GM23338 (cell line): ENCODE data around the gene FASLG. TPM values are rescaled to one million over a fixed set of nuclear protein-coding genes. Genes with fewer than 3 reads are reported as not detected.

Source experiments
- ATAC-seq: fragments of 200-7000 bp; cut with Tn5 transposase; 3 replicates; pipeline ENCODE4 v1.9.1; 2020
- DNase-seq: peaks from one replicate; pipeline ENCODE4 v3.0.0-alpha.2; 2015; ENCODE audit warnings: low spot score
- H2AFZ ChIP-seq: fragments of 200-600 bp; sonication (generic); 2 replicates; pipeline ENCODE4 v1.8.0; 2016; ENCODE audit warnings: antibody characterized with exemption, mild to moderate bottlenecking, moderate library complexity
- H3F3A ChIP-seq: fragments of 200-600 bp; sonication (generic); replicated peaks from 2 replicates; pipeline ENCODE4 v1.8.0; 2017; ENCODE audit warnings: antibody characterized with exemption, mixed run types, low read depth
- H3K27ac ChIP-seq: fragments of 200-600 bp; sonication (generic); 2 replicates; pipeline ENCODE4 v1.6.1; 2016; ENCODE audit warnings: low read depth
- H3K27me3 ChIP-seq: fragments of 200-600 bp; sonication (generic); 2 replicates; pipeline ENCODE4 v1.8.0; 2016; ENCODE audit warnings: mild to moderate bottlenecking, mixed run types, moderate library complexity; ENCODE audit not compliant: insufficient read depth
- H3K36me3 ChIP-seq: fragments of 200-600 bp; sonication (generic); 2 replicates; pipeline ENCODE4 v1.8.0; 2016; ENCODE audit warnings: mild to moderate bottlenecking; ENCODE audit not compliant: insufficient read depth
- H3K4me1 ChIP-seq: fragments of 200-600 bp; sonication (generic); 2 replicates; pipeline ENCODE4 v1.8.0; 2016; ENCODE audit warnings: mild to moderate bottlenecking, moderate library complexity; ENCODE audit not compliant: insufficient read depth
- H3K4me2 ChIP-seq: fragments of 200-600 bp; sonication (generic); 2 replicates; pipeline ENCODE4 v1.7.1; 2017; ENCODE audit warnings: mixed run types
- H3K4me3 ChIP-seq: fragments of 200-600 bp; sonication (generic); 2 replicates; pipeline ENCODE4 v1.6.1; 2016; ENCODE audit warnings: mixed run types
- H3K79me2 ChIP-seq: fragments of 200-600 bp; sonication (generic); replicated peaks from 2 replicates; pipeline ENCODE4 v1.8.0; 2017; ENCODE audit warnings: mild to moderate bottlenecking; ENCODE audit not compliant: insufficient read depth
- H3K9me2 ChIP-seq: fragments of 200-600 bp; sonication (generic); 2 replicates; pipeline ENCODE4 v1.8.0; 2017; ENCODE audit not compliant: insufficient read depth
- H4K20me1 ChIP-seq: fragments of 200-600 bp; sonication (generic); replicated peaks from 2 replicates; pipeline ENCODE4 v1.8.0; 2017; ENCODE audit warnings: mild to moderate bottlenecking; ENCODE audit not compliant: insufficient read depth
- H3K27ac Mint-ChIP-seq: 2 replicates; pipeline ENCODE4 v1.8.0; 2020; ENCODE audit warnings: inconsistent platforms, mild to moderate bottlenecking, moderate library complexity, mixed read lengths
- H3K27me3 Mint-ChIP-seq: 3 replicates; pipeline ENCODE4 v1.8.0; 2022; ENCODE audit warnings: low read depth, mild to moderate bottlenecking, moderate library complexity, mixed read lengths, inconsistent platforms; ENCODE audit not compliant: insufficient read depth, poor library complexity
- H3K36me3 Mint-ChIP-seq: 3 replicates; pipeline ENCODE4 v1.8.0; 2021; ENCODE audit warnings: low read depth, mild to moderate bottlenecking, inconsistent platforms, moderate library complexity, mixed read lengths
- H3K4me1 Mint-ChIP-seq: 3 replicates; pipeline ENCODE4 v1.8.0; 2020; ENCODE audit warnings: mild to moderate bottlenecking, inconsistent platforms, mixed read lengths
- H3K4me3 Mint-ChIP-seq: 3 replicates; pipeline ENCODE4 v1.8.0; 2021; ENCODE audit warnings: moderate library complexity, mild to moderate bottlenecking, inconsistent platforms, mixed read lengths
- H3K9me3 Mint-ChIP-seq: 3 replicates; pipeline ENCODE4 v1.8.0; 2020; ENCODE audit warnings: moderate library complexity, mild to moderate bottlenecking, inconsistent platforms, mixed read lengths
- CREB1 ChIP-seq: fragments of 250-450 bp; sonication (Bioruptor Pico); IDR thresholded peaks from 2 replicates; pipeline ENCODE4 v1.5.0; 2020; ENCODE audit warnings: low read depth, mild to moderate bottlenecking, moderate library complexity
- ETS1 ChIP-seq: IDR thresholded peaks from 2 replicates; pipeline ENCODE4 v1.6.1; 2016; ENCODE audit warnings: antibody characterized with exemption
- EZH2 ChIP-seq: fragments of 200-600 bp; sonication (generic); IDR thresholded peaks from one replicate; pipeline ENCODE4 v1.8.0; 2017; ENCODE audit warnings: antibody characterized with exemption, mild to moderate bottlenecking, low read depth; ENCODE audit not compliant: unreplicated experiment
- EZH2phosphoT487 ChIP-seq: fragments of 200-600 bp; sonication (generic); IDR thresholded peaks from one replicate; pipeline ENCODE4 v1.8.1; 2018; ENCODE audit warnings: antibody characterized with exemption; ENCODE audit not compliant: unreplicated experiment
- JUNB ChIP-seq: IDR thresholded peaks from one replicate; pipeline ENCODE4 v1.6.1; 2016; ENCODE audit warnings: antibody characterized with exemption; ENCODE audit not compliant: unreplicated experiment
- NANOG ChIP-seq: IDR thresholded peaks from 2 replicates; pipeline ENCODE4 v1.6.1; 2016; ENCODE audit warnings: antibody characterized with exemption, borderline replicate concordance
- POLR2AphosphoS5 ChIP-seq: IDR thresholded peaks from 2 replicates; pipeline ENCODE4 v1.6.1; 2016; ENCODE audit warnings: antibody characterized with exemption, low read depth
- STAT1 ChIP-seq: IDR thresholded peaks from one replicate; pipeline ENCODE4 v1.6.1; 2016; ENCODE audit warnings: antibody characterized with exemption; ENCODE audit not compliant: unreplicated experiment
- ZNF114 ChIP-seq: fragments of 250-450 bp; sonication (Bioruptor Pico); IDR thresholded peaks from 2 replicates; pipeline ENCODE4 v1.5.0; 2020; ENCODE audit warnings: mild to moderate bottlenecking, moderate library complexity
- polyA plus RNA-seq: library from polyadenylated mRNA; unstranded; fragments of >200 nt; fragmentation: Nextera tagmentation; extraction: Ambion mirVana; gene quantifications from 2 replicates; pipeline ENCODE4 v1.2.1, GENCODE V29; 2016
- total RNA-seq: library from RNA; depleted of rRNA; stranded (reverse); fragments of >200 nt; shearing (Covaris generic); gene quantifications from 2 replicates; pipeline ENCODE4 v1.2.3, GENCODE V29; 2014
- TF ChIP-seq, protein P1 (sequence below): fragments of 250-450 bp; sonication (Bioruptor Pico); IDR thresholded peaks from 2 replicates; pipeline ENCODE4 v1.5.0; 2020; ENCODE audit warnings: mild to moderate bottlenecking, moderate library complexity

Gene FASLG
- total and polyA plus RNA-seq, 2 experiments from 2014 or later = not detected

- Histone ChIP-seq H3F3A (no peaks in the 10 kb centered on the region), H3K9me2 (peaks cover 25% of the 10 kb centered on the region), H4K20me1 (no peaks in the 10 kb centered on the region), H3K4me3 (no peak overlapping the region), H2AFZ (no peak overlapping the region), H3K79me2 (no peaks in the 10 kb centered on the region), H3K27ac (peak overlapping the region; percentile 57), H3K27me3 (no peaks in the 10 kb centered on the region), H3K36me3 (no peaks in the 10 kb centered on the region), H3K4me1 (peaks cover 11% of the 10 kb centered on the region; the same call in 1 of the 2 replicates), H3K4me2 (peak overlapping the region; percentile 41)
- H3K27me3 Mint-ChIP-seq = no peaks in the 10 kb centered on the region
- H3K27ac Mint-ChIP-seq = peak overlapping the region; percentile 41; the same call in 1 of the 2 replicates
- TF ChIP-seq CREB1 (CRISPR knock-in tag) (no peak), ZNF114 (no peak), NANOG (no peak), JUNB (no peak), EZH2phosphoT487 (no peak), STAT1 (no peak), POLR2AphosphoS5 (no peak), ETS1 (no peak), EZH2 (no peak)
- TF ChIP-seq, protein P1, sequence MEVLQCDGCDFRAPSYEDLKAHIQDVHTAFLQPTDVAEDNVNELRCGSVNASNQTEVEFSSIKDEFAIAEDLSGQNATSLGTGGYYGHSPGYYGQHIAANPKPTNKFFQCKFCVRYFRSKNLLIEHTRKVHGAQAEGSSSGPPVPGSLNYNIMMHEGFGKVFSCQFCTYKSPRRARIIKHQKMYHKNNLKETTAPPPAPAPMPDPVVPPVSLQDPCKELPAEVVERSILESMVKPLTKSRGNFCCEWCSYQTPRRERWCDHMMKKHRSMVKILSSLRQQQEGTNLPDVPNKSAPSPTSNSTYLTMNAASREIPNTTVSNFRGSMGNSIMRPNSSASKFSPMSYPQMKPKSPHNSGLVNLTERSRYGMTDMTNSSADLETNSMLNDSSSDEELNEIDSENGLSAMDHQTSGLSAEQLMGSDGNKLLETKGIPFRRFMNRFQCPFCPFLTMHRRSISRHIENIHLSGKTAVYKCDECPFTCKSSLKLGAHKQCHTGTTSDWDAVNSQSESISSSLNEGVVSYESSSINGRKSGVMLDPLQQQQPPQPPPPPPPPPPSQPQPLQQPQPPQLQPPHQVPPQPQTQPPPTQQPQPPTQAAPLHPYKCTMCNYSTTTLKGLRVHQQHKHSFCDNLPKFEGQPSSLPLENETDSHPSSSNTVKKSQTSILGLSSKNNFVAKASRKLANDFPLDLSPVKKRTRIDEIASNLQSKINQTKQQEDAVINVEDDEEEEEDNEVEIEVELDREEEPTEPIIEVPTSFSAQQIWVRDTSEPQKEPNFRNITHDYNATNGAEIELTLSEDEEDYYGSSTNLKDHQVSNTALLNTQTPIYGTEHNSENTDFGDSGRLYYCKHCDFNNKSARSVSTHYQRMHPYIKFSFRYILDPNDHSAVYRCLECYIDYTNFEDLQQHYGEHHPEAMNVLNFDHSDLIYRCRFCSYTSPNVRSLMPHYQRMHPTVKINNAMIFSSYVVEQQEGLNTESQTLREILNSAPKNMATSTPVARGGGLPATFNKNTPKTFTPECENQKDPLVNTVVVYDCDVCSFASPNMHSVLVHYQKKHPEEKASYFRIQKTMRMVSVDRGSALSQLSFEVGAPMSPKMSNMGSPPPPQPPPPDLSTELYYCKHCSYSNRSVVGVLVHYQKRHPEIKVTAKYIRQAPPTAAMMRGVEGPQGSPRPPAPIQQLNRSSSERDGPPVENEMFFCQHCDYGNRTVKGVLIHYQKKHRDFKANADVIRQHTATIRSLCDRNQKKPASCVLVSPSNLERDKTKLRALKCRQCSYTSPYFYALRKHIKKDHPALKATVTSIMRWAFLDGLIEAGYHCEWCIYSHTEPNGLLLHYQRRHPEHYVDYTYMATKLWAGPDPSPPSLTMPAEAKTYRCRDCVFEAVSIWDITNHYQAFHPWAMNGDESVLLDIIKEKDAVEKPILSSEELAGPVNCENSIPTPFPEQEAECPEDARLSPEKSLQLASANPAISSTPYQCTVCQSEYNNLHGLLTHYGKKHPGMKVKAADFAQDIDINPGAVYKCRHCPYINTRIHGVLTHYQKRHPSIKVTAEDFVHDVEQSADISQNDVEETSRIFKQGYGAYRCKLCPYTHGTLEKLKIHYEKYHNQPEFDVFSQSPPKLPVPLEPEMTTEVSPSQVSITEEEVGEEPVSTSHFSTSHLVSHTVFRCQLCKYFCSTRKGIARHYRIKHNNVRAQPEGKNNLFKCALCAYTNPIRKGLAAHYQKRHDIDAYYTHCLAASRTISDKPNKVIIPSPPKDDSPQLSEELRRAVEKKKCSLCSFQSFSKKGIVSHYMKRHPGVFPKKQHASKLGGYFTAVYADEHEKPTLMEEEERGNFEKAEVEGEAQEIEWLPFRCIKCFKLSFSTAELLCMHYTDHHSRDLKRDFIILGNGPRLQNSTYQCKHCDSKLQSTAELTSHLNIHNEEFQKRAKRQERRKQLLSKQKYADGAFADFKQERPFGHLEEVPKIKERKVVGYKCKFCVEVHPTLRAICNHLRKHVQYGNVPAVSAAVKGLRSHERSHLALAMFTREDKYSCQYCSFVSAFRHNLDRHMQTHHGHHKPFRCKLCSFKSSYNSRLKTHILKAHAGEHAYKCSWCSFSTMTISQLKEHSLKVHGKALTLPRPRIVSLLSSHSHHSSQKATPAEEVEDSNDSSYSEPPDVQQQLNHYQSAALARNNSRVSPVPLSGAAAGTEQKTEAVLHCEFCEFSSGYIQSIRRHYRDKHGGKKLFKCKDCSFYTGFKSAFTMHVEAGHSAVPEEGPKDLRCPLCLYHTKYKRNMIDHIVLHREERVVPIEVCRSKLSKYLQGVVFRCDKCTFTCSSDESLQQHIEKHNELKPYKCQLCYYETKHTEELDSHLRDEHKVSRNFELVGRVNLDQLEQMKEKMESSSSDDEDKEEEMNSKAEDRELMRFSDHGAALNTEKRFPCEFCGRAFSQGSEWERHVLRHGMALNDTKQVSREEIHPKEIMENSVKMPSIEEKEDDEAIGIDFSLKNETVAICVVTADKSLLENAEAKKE (CRISPR knock-in tag) = no peak
- peaks cover 12% of the 10 kb centered on the region for H3K4me1 Mint-ChIP-seq
- H3K36me3 Mint-ChIP-seq = peaks cover 2% of the 10 kb centered on the region; the same call in 1 of the 3 replicates
- DNase-seq (peak; percentile 63), ATAC-seq (peak; percentile 88)
- H3K9me3 Mint-ChIP-seq = no peaks in the 10 kb centered on the region
- H3K4me3 Mint-ChIP-seq = no peak overlapping the region
Measured at GRCh38 chr1:172704420-172705210, 45.7 kb downstream of the FASLG start.
